ENCODE data around the gene RRP8. TPM values are rescaled to one million over a fixed set of nuclear protein-coding genes. Genes with fewer than 3 reads are reported as not detected.

Gene RRP8
- total RNA-seq, 6 experiments from 2014 or later: 18.5 to 26.7 (median 20.2) TPM

- Mint-ChIP-seq H3K27ac (no peak overlapping the region), H3K4me3 (no peak overlapping the region)
Observed at GRCh38 chr11:6632116-6633073, 29.0 kb upstream of the RRP8 start.

GRCh38 chr11:6631361-6631890, 28.0 kb upstream of the RRP8 start:
- DNase-seq: no peak
- H3K4me3 Mint-ChIP-seq: no peak overlapping the region
- H3K36me3 Mint-ChIP-seq (ENCODE audit: low read depth): no peaks in the 10 kb centered on the region
- no peaks in the 10 kb centered on the region for H3K9me3 Mint-ChIP-seq
- H3K27ac Mint-ChIP-seq: no peak overlapping the region
- no peak for TF ChIP-seq CTCF (IDR thresholded peaks at IDR 0.05)
- H3K4me1 Mint-ChIP-seq (ENCODE audit: low read depth): no peaks in the 10 kb centered on the region
- H3K27me3 Mint-ChIP-seq (ENCODE audit: insufficient read depth): no peaks in the 10 kb centered on the region; the same call in 1 of the 2 replicates

More at GRCh38 chr11:6632116-6633073, 29.0 kb upstream of the RRP8 start:
- no peak for DNase-seq
- no peaks in the 10 kb centered on the region for H3K4me1 Mint-ChIP-seq (ENCODE audit: low read depth)
- no peak for TF ChIP-seq CTCF (IDR thresholded peaks at IDR 0.05)
- H3K36me3 Mint-ChIP-seq (ENCODE audit: low read depth): no peaks in the 10 kb centered on the region
- H3K27me3 Mint-ChIP-seq (ENCODE audit: insufficient read depth): no peaks in the 10 kb centered on the region
- no peaks in the 10 kb centered on the region for H3K9me3 Mint-ChIP-seq

- Mint-ChIP-seq H3K9me3 (no peaks in the 10 kb centered on the region), H3K36me3 (ENCODE audit: low read depth) (no peaks in the 10 kb centered on the region), H3K27me3 (ENCODE audit: insufficient read depth) (no peaks in the 10 kb centered on the region; the same call in 1 of the 2 replicates), H3K4me3 (no peak overlapping the region), H3K27ac (no peak overlapping the region), H3K4me1 (ENCODE audit: low read depth) (no peaks in the 10 kb centered on the region)
- TF ChIP-seq CTCF (IDR thresholded peaks at IDR 0.05): no peak
- DNase-seq: no peak
Observed at GRCh38 chr11:6630632-6631291, 27.3 kb upstream of the RRP8 start.

- no peaks in the 10 kb centered on the region; the same call in 1 of the 2 replicates for H3K27me3 Mint-ChIP-seq (ENCODE audit: insufficient read depth)
- H3K27ac Mint-ChIP-seq: no peak overlapping the region
- H3K36me3 Mint-ChIP-seq (ENCODE audit: low read depth): no peaks in the 10 kb centered on the region
- no peaks in the 10 kb centered on the region for H3K9me3 Mint-ChIP-seq
- TF ChIP-seq CTCF (IDR thresholded peaks at IDR 0.05): no peak
- no peak for DNase-seq
- no peaks in the 10 kb centered on the region for H3K4me1 Mint-ChIP-seq (ENCODE audit: low read depth)
- H3K4me3 Mint-ChIP-seq: no peak overlapping the region
Observed at GRCh38 chr11:6629892-6630631, 26.6 kb upstream of the RRP8 start.

GRCh38 chr11:6629573-6629891, 26.1 kb upstream of the RRP8 start:
- H3K27me3 Mint-ChIP-seq (ENCODE audit: insufficient read depth): no peaks in the 10 kb centered on the region; the same call in 1 of the 2 replicates
- no peaks in the 10 kb centered on the region for H3K4me1 Mint-ChIP-seq (ENCODE audit: low read depth)
- H3K36me3 Mint-ChIP-seq (ENCODE audit: low read depth): no peaks in the 10 kb centered on the region
- DNase-seq: no peak
- H3K9me3 Mint-ChIP-seq: no peaks in the 10 kb centered on the region
- no peak overlapping the region for H3K27ac Mint-ChIP-seq
- no peak for TF ChIP-seq CTCF (IDR thresholded peaks at IDR 0.05)
- H3K4me3 Mint-ChIP-seq: no peak overlapping the region

All from HFFc6 (cell line).